B cell (primary cell): ENCODE data around the gene SLC5A12.

Experiments used
- EZH2 ChIP-seq: IDR thresholded peaks from 2 replicates; pipeline ENCODE4 v1.6.1; 2012; ENCODE audit warnings: borderline replicate concordance, low read depth, mild to moderate bottlenecking, moderate library complexity, low read length; ENCODE audit not compliant: insufficient read depth, poor library complexity, severe bottlenecking
- TF ChIP-seq, protein P1 (sequence below): fragments of 200-600 bp; IDR thresholded peaks from one replicate; pipeline ENCODE4 v1.8.0; 2022; ENCODE audit warnings: antibody characterized with exemption, mild to moderate bottlenecking

DNA sequence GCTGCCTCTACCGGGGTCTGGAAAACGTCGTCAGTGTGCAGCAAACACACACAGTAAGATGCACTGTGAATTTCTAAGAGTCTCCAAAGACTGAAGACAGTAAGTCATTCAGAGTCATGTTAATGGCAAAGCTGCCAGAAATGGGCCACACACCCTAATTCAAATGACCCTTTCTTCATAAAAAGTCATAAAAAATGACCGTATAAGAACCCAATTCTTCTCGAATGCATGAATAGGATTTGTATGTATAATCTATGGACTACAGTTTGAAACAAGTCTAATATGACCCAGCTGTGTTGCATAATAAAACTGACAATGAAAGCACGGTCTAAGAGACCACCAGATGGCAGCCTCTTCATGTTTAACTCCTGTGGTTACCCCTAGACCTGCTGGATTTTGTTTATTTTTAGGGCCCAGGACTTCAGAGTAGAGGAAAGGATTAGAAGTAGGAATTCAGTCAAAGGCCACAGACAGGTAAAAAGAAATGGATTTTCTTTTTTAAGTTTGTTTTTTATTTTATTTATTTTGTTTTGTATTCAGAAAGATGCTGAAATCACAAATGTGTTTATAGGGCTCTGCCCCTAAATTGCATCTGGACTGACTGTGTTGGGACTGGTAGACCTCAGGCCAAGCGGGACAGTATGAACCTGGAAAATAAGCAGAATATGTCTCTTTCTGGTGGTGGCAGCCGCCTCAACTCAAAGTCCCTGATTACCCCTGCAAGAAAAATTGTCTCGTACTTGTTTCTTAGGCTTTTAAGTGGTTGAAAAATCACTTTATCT is 32.1 kb upstream of the SLC5A12 start:
- TF ChIP-seq, protein P1, sequence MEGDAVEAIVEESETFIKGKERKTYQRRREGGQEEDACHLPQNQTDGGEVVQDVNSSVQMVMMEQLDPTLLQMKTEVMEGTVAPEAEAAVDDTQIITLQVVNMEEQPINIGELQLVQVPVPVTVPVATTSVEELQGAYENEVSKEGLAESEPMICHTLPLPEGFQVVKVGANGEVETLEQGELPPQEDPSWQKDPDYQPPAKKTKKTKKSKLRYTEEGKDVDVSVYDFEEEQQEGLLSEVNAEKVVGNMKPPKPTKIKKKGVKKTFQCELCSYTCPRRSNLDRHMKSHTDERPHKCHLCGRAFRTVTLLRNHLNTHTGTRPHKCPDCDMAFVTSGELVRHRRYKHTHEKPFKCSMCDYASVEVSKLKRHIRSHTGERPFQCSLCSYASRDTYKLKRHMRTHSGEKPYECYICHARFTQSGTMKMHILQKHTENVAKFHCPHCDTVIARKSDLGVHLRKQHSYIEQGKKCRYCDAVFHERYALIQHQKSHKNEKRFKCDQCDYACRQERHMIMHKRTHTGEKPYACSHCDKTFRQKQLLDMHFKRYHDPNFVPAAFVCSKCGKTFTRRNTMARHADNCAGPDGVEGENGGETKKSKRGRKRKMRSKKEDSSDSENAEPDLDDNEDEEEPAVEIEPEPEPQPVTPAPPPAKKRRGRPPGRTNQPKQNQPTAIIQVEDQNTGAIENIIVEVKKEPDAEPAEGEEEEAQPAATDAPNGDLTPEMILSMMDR = peak; percentile 22
- TF ChIP-seq EZH2 = no peak
